Measurements from ENCODE around the gene PDGFA. TPM values are rescaled to one million over a fixed set of nuclear protein-coding genes. Genes with fewer than 3 reads are reported as not detected.

PDGFA gene
- total RNA-seq, 1 experiment from 2014 or later: 23.6 TPM

DNA sequence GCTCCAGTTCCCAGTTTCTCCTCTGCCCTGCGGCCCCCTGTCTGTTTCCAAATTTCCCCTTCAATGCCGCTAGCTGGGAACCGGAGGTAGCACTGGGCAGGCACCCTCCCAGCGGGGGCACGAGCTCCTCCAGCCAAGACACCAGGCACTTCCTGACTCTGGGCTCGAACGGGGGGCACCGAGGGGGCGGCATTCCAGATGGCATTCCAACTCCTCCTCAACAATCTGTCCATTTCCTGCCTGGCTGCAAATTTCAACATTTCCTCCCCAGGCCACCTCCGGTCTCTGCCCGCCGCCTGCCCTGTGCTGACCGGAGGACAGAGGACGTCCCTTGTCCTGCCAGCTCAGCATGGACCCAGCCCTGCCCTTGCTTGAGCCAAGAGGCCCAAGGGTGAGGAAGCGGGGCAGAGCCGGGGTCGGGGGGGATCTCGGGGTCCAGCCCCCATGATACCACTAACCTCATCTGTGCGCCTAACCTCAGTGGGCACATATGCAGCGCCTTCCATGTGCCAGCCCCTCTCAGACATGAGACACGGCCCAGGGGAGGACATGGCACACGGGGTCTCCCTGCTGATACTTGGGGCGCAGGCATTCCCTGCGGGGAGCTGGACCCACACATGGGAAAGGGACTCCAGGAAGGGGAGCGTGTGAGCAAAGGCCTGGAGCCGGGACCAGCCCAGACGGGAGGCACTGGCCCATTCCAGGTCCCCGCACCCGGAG, 58.0 kb downstream of the PDGFA start:
- ChIA-PET CTCF (no interaction called here), POLR2A (ENCODE audit: unreplicated experiment) (interaction anchor here (0.7 kb wide), 2 partner anchors 69 to 328 kb away, joined by 3 to 5 read pairs; no protein-coding TSS in a partner anchor)
- no peaks in the 10 kb centered on the region for H4K20me1 ChIP-seq (ENCODE audit: insufficient read depth)
- DNase-seq: no peak
- H2AFZ ChIP-seq: no peak overlapping the region
- H3K79me2 ChIP-seq (ENCODE audit: low read depth): no peaks in the 10 kb centered on the region
- BruUV-seq (replicated peaks): no TSS peak
- no peaks in the 10 kb centered on the region for H3K9me2 ChIP-seq (ENCODE audit: insufficient read depth)
- H3K4me1 ChIP-seq (replicated peaks; ENCODE audit: insufficient read depth): no peaks in the 10 kb centered on the region
- H3F3A ChIP-seq (ENCODE audit: insufficient read depth, low read depth): no peaks in the 10 kb centered on the region
- TF ChIP-seq EZH2 (IDR thresholded peaks at IDR 0.05; ENCODE audit: low read depth) (no peak), CTCF (conservative IDR thresholded peaks at IDR 0.05) (no peak)
- H3K4me2 ChIP-seq: no peak overlapping the region
- intact Hi-C loops (cut with micrococcal nuclease; ENCODE audit: unreplicated experiment): no loop called here
- no peak overlapping the region for H3K4me3 ChIP-seq
- H3K9me3 ChIP-seq (ENCODE audit: insufficient read depth, low read depth): no peaks in the 10 kb centered on the region
- no peaks in the 10 kb centered on the region for H3K36me3 ChIP-seq (ENCODE audit: low read depth)
- H3K27ac ChIP-seq: no peak overlapping the region
- H3K27me3 ChIP-seq (ENCODE audit: insufficient read depth, low read depth): peaks cover 51% of the 10 kb centered on the region

GRCh38 chr7:461117-461452, 58.6 kb downstream of the PDGFA start:
- Histone ChIP-seq H3K4me1 (replicated peaks; ENCODE audit: insufficient read depth) (no peaks in the 10 kb centered on the region), H3K4me3 (no peak overlapping the region), H4K20me1 (ENCODE audit: insufficient read depth) (no peaks in the 10 kb centered on the region), H3K9me3 (ENCODE audit: insufficient read depth, low read depth) (no peaks in the 10 kb centered on the region), H3K27ac (no peak overlapping the region), H3K36me3 (ENCODE audit: low read depth) (no peaks in the 10 kb centered on the region), H3K79me2 (ENCODE audit: low read depth) (no peaks in the 10 kb centered on the region), H3K9me2 (ENCODE audit: insufficient read depth) (no peaks in the 10 kb centered on the region), H2AFZ (no peak overlapping the region), H3K27me3 (ENCODE audit: insufficient read depth, low read depth) (peaks cover 51% of the 10 kb centered on the region), H3F3A (ENCODE audit: insufficient read depth, low read depth) (no peaks in the 10 kb centered on the region), H3K4me2 (no peak overlapping the region)
- CTCF ChIA-PET: no interaction called here
- intact Hi-C loops (cut with micrococcal nuclease; ENCODE audit: unreplicated experiment): no loop called here
- BruUV-seq (replicated peaks): no TSS peak
- TF ChIP-seq EZH2 (IDR thresholded peaks at IDR 0.05; ENCODE audit: low read depth) (no peak), CTCF (conservative IDR thresholded peaks at IDR 0.05) (no peak)
- POLR2A ChIA-PET (ENCODE audit: unreplicated experiment): interaction anchor here (0.7 kb wide), 2 partner anchors 70 to 327 kb away, joined by 3 to 5 read pairs; no protein-coding TSS in a partner anchor
- no peak for DNase-seq

- CTCF ChIA-PET: no interaction called here
- H3K4me3 ChIP-seq: no peak overlapping the region
- no peak for DNase-seq
- H3K27ac ChIP-seq: no peak overlapping the region
- no peak overlapping the region for H3K4me2 ChIP-seq
- no TSS peak for BruUV-seq (replicated peaks)
- no peaks in the 10 kb centered on the region for H3K4me1 ChIP-seq (replicated peaks; ENCODE audit: insufficient read depth)
- no peaks in the 10 kb centered on the region for H3F3A ChIP-seq (ENCODE audit: insufficient read depth, low read depth)
- H3K79me2 ChIP-seq (ENCODE audit: low read depth): no peaks in the 10 kb centered on the region
- no peaks in the 10 kb centered on the region for H3K9me3 ChIP-seq (ENCODE audit: insufficient read depth, low read depth)
- H3K36me3 ChIP-seq (ENCODE audit: low read depth): no peaks in the 10 kb centered on the region
- TF ChIP-seq CTCF (conservative IDR thresholded peaks at IDR 0.05): no peak
- no peak for TF ChIP-seq EZH2 (IDR thresholded peaks at IDR 0.05; ENCODE audit: low read depth)
- peaks cover 51% of the 10 kb centered on the region for H3K27me3 ChIP-seq (ENCODE audit: insufficient read depth, low read depth)
- POLR2A ChIA-PET (ENCODE audit: unreplicated experiment): no interaction called here
- intact Hi-C loops (cut with micrococcal nuclease; ENCODE audit: unreplicated experiment): no loop called here
- H3K9me2 ChIP-seq (ENCODE audit: insufficient read depth): no peaks in the 10 kb centered on the region
- H4K20me1 ChIP-seq (ENCODE audit: insufficient read depth): no peaks in the 10 kb centered on the region
- H2AFZ ChIP-seq: no peak overlapping the region
These were observed 59.1 kb downstream of the PDGFA start for GRCh38 chr7:460374-461116.
